HepG2 (cell line): ENCODE measurements around the gene TMEM131. TPM values are rescaled to one million over a fixed set of nuclear protein-coding genes. Genes with fewer than 3 reads are reported as not detected.

ENCODE experiments used
- ARID4A ChIP-seq: sonication (generic); formaldehyde crosslinking; IDR thresholded peaks from 2 replicates; pipeline ENCODE4 v1.5.0; 2020; ENCODE audit warnings: mild to moderate bottlenecking, missing genetic modification reagents, borderline replicate concordance
- ATF3 ChIP-seq: sonication (generic); formaldehyde crosslinking; IDR thresholded peaks from 2 replicates; pipeline ENCODE4 v1.4.0; 2020; ENCODE audit warnings: missing genetic modification reagents
- ELF3 ChIP-seq: IDR thresholded peaks from 2 replicates; pipeline ENCODE4 v1.6.1; 2016; ENCODE audit warnings: missing genetic modification reagents, missing compliant biosample characterization
- HDAC2 ChIP-seq: sonication (generic); formaldehyde crosslinking; IDR thresholded peaks from 2 replicates; pipeline ENCODE4 v1.4.0; 2020; ENCODE audit warnings: missing genetic modification reagents
- MAF1 ChIP-seq: sonication (generic); formaldehyde crosslinking; IDR thresholded peaks from 2 replicates; pipeline ENCODE4 v1.5.0; 2020; ENCODE audit warnings: missing genetic modification reagents, borderline replicate concordance
- REST ChIP-seq, 2 experiments: IDR thresholded peaks; 2 replicates each; pipeline ENCODE4 v1.6.1; 2011 to 2012; ENCODE audit warnings: low read length in 2 of 2, borderline replicate concordance in 1 of 2, low read depth in 1 of 2, mild to moderate bottlenecking in 1 of 2, moderate library complexity in 1 of 2
- THRA ChIP-seq: sonication (generic); formaldehyde crosslinking; IDR thresholded peaks from 2 replicates; pipeline ENCODE4 v1.4.0; 2020; ENCODE audit warnings: missing genetic modification reagents, borderline replicate concordance
- ZKSCAN5 ChIP-seq: sonication (generic); formaldehyde crosslinking; IDR thresholded peaks from 2 replicates; pipeline ENCODE4 v1.5.1; 2020; ENCODE audit warnings: mild to moderate bottlenecking, missing genetic modification reagents
- ZNF333 ChIP-seq: sonication (generic); formaldehyde crosslinking; IDR thresholded peaks from 2 replicates; pipeline ENCODE4 v1.4.0; 2020; ENCODE audit warnings: mild to moderate bottlenecking, missing genetic modification reagents, borderline replicate concordance
- ZNF510 ChIP-seq: sonication (generic); formaldehyde crosslinking; IDR thresholded peaks from 2 replicates; pipeline ENCODE4 v1.4.0; 2020; ENCODE audit warnings: low read depth, mild to moderate bottlenecking, missing genetic modification reagents
- ZNF598 ChIP-seq: sonication (generic); formaldehyde crosslinking; IDR thresholded peaks from 2 replicates; pipeline ENCODE4 v1.5.1; 2020; ENCODE audit warnings: mild to moderate bottlenecking, missing genetic modification reagents, borderline replicate concordance
- ZNF609 ChIP-seq: sonication (generic); formaldehyde crosslinking; IDR thresholded peaks from 2 replicates; pipeline ENCODE4 v1.4.0; 2020; ENCODE audit warnings: mild to moderate bottlenecking, missing genetic modification reagents, borderline replicate concordance
- ZNF772 ChIP-seq: sonication (generic); formaldehyde crosslinking; IDR thresholded peaks from 2 replicates; pipeline ENCODE4 v1.5.0; 2020; ENCODE audit warnings: mild to moderate bottlenecking, missing genetic modification reagents
- polyA plus RNA-seq, 8 experiments: library from polyadenylated mRNA; depleted of rRNA in 3 of 8; stranded (reverse) in 7 of 8; unstranded in 1 of 8; fragments of >200 nt; fragmentation: Illumina TruSeq in 4 of 8; extraction: Trizol in 4 of 8; gene quantifications; 2 replicates each; pipeline versions ENCODE4 v1.2.1 to v1.2.3, GENCODE V29; 2011 to 2016; ENCODE audit warnings: low read depth in 4 of 8, missing spikeins in 1 of 8, mixed read lengths in 1 of 8; ENCODE audit not compliant: insufficient read depth in 1 of 8
- total RNA-seq, 5 experiments: library from RNA; depleted of rRNA; stranded (reverse); fragments of >200 nt; fragmentation: Illumina TruSeq; extraction: Trizol; gene quantifications; 2 replicates each; pipeline ENCODE4 v1.2.3, GENCODE V29; 2016; ENCODE audit warnings: low read depth in 1 of 5

The TMEM131 gene
- total and polyA plus RNA-seq, 2 of the 13 experiments (the other 11 are each of a cell fraction or from before 2014, with no cell fraction given): 17.9 to 19.5 TPM

- no peak for TF ChIP-seq REST (IDR thresholded peaks at IDR 0.05; ENCODE audit: borderline replicate concordance in 1 of 2, low read depth in 1 of 2, low read length in 2 of 2)
- peak; percentile 97; the same call in 1 of the 2 replicates for TF ChIP-seq THRA (CRISPR knock-in tag)
- peak; percentile 54; the same call in 1 of the 2 replicates for TF ChIP-seq ZNF772 (CRISPR knock-in tag)
- TF ChIP-seq HDAC2: 0 out of 2 replicates have a peak, but pooled peaks have one; percentile 36
- TF ChIP-seq MAF1 (CRISPR knock-in tag): no peak
- TF ChIP-seq ZKSCAN5 (CRISPR knock-in tag): peak; percentile 80
- TF ChIP-seq ZNF598: peak; percentile 85; the same call in 1 of the 2 replicates
- TF ChIP-seq ZNF333 (CRISPR knock-in tag): no peak
- TF ChIP-seq ATF3 (CRISPR knock-in tag): no peak
- 0 out of 2 replicates have a peak, but pooled peaks have one; percentile 24 for TF ChIP-seq ARID4A (CRISPR knock-in tag)
- 0 out of 2 replicates have a peak, but pooled peaks have one; percentile 31 for TF ChIP-seq ELF3 (CRISPR knock-in tag)
- TF ChIP-seq ZNF609 (CRISPR knock-in tag): 0 out of 2 replicates have a peak, but pooled peaks have one; percentile 18
- 0 out of 2 replicates have a peak, but pooled peaks have one; percentile 44 for TF ChIP-seq ZNF510 (CRISPR knock-in tag)
These were observed 255.1 kb downstream of the TMEM131 start (continued) for GRCh38 chr2:97740590-97741182.
